Activated CD4-positive, alpha-beta T cell treated with anti-CD3 and anti-CD28 coated beads for 24 hours (primary cell): ENCODE results near the gene PDE6C.
"Not testable (repeated sequence)": the region's sequence is repeated elsewhere in the genome, so short reads cannot be mapped to it uniquely, and the experiment has no call there.

Source experiments
- DNase-seq, 2 donors: peaks; one replicate each; pipeline ENCODE4 v3.0.0-alpha.2; 2020; ENCODE audit warnings: low read depth in 2 of 2

The PDE6C gene

GRCh38 chr10:93630625-93631557, 18.6 kb downstream of the PDE6C start:
- DNase-seq = no peak

- no peak for DNase-seq
Measured at GRCh38 chr10:93639791-93640190, 27.5 kb downstream of the PDE6C start.

GRCh38 chr10:93652857-93653256, 40.5 kb downstream of the PDE6C start:
- no peak for DNase-seq

- no peak for DNase-seq
Measured at GRCh38 chr10:93654201-93654600, 41.9 kb downstream of the PDE6C start.

GRCh38 chr10:93656155-93656554, 43.8 kb downstream of the PDE6C start:
- no peak for DNase-seq

GRCh38 chr10:93657757-93658156, 45.4 kb downstream of the PDE6C start:
- DNase-seq = no peak

- DNase-seq = no peak
Measured at GRCh38 chr10:93666030-93666429, 53.7 kb downstream of the PDE6C start.

GRCh38 chr10:93667795-93668194, 55.5 kb downstream of the PDE6C start:
- DNase-seq = no peak

- no peak for DNase-seq
Measured at GRCh38 chr10:93670372-93670771, 58.0 kb downstream of the PDE6C start.

- no peak for DNase-seq
Measured at GRCh38 chr10:93671042-93671441, 58.7 kb downstream of the PDE6C start.

- no peak for DNase-seq
Measured at GRCh38 chr10:93672022-93672678, 59.8 kb downstream of the PDE6C start.

- DNase-seq = no peak
Measured at GRCh38 chr10:93672890-93673289, 60.6 kb downstream of the PDE6C start.

GRCh38 chr10:93673791-93674190, 61.5 kb downstream of the PDE6C start:
- DNase-seq = no peak

- DNase-seq = no peak
Measured at GRCh38 chr10:93678386-93678785, 66.0 kb downstream of the PDE6C start.

GRCh38 chr10:93678805-93679587, 66.7 kb downstream of the PDE6C start:
- DNase-seq = no peak

GRCh38 chr10:93680412-93681047, 68.2 kb downstream of the PDE6C start:
- DNase-seq = no peak

GRCh38 chr10:93687737-93688136, 75.4 kb downstream of the PDE6C start:
- DNase-seq = no peak

GRCh38 chr10:93695740-93696139, 83.4 kb downstream of the PDE6C start:
- no peak for DNase-seq

- not testable (repeated sequence) for DNase-seq
Measured at GRCh38 chr10:93696582-93696981, 84.2 kb downstream of the PDE6C start.

- DNase-seq = no peak
Measured at GRCh38 chr10:93697207-93697606, 84.9 kb downstream of the PDE6C start.

- no peak for DNase-seq
Measured at GRCh38 chr10:93701866-93702209, 89.5 kb downstream of the PDE6C start.
